A673 (cell line): ENCODE results near the gene COL4A6. TPM values are rescaled to one million over a fixed set of nuclear protein-coding genes. Genes with fewer than 3 reads are reported as not detected.

Source experiments
- BruUV-seq: library from RNA; stranded (reverse); fragments of 400-500 nt; replicated peaks from 2 replicates; lab custom pipeline; 2021; lab: Mats Ljungman, UMichigan
- CTCF ChIA-PET: fragments of 300-600 bp; sonication (Branson Sonifier 250); formaldehyde crosslinking; loops from one replicate; lab custom pipeline; 2022; ENCODE audit warnings: antibody characterized with exemption; lab: Charles Lee
- POLR2A ChIA-PET: fragments of 300-600 bp; sonication (Branson Sonifier 250); formaldehyde crosslinking; loops from one replicate; lab custom pipeline; 2022; ENCODE audit warnings: antibody characterized with exemption; ENCODE audit not compliant: low non-redundant PET; lab: Charles Lee
- DNase-seq: peaks from one replicate; pipeline ENCODE4 v3.0.0-alpha.2; 2015; ENCODE audit warnings: low spot score
- H3K27ac ChIP-seq: fragments of 200-600 bp; sonication (generic); 2 replicates; pipeline ENCODE4 v1.5.1; 2016; ENCODE audit warnings: mixed run types, low read depth, mild to moderate bottlenecking, mixed read lengths, antibody characterized with exemption, low read length; ENCODE audit not compliant: poor library complexity, severe bottlenecking
- H3K27me3 ChIP-seq: fragments of 200-600 bp; sonication (generic); replicated peaks from 2 replicates; pipeline ENCODE4 v1.6.1; 2017; ENCODE audit warnings: mixed run types, low read depth, mild to moderate bottlenecking, mixed read lengths, antibody characterized with exemption, low read length; ENCODE audit not compliant: insufficient read depth, poor library complexity
- H3K36me3 ChIP-seq: fragments of 200-600 bp; sonication (generic); 2 replicates; pipeline ENCODE4 v1.6.1; 2016; ENCODE audit warnings: mixed run types, mild to moderate bottlenecking, mixed read lengths, antibody characterized with exemption, low read length; ENCODE audit not compliant: insufficient read depth, poor library complexity, severe bottlenecking
- H3K4me1 ChIP-seq: fragments of 200-600 bp; sonication (generic); 2 replicates; pipeline ENCODE4 v1.6.1; 2017; ENCODE audit warnings: mixed run types, mild to moderate bottlenecking, mixed read lengths, antibody characterized with exemption, low read length; ENCODE audit not compliant: insufficient read depth, poor library complexity, severe bottlenecking
- H3K4me3 ChIP-seq: fragments of 200-600 bp; sonication (generic); 2 replicates; pipeline ENCODE4 v1.5.1; 2016; ENCODE audit warnings: low read depth, mixed run types, mild to moderate bottlenecking, mixed read lengths, low read length; ENCODE audit not compliant: poor library complexity, severe bottlenecking
- H3K9me3 ChIP-seq: fragments of 200-600 bp; sonication (generic); 2 replicates; pipeline ENCODE4 v1.6.1; 2016; ENCODE audit warnings: mixed run types, low read depth, mild to moderate bottlenecking, mixed read lengths, antibody characterized with exemption, low read length; ENCODE audit not compliant: poor library complexity, severe bottlenecking
- CTCF ChIP-seq: fragments of 300-800, 200-600 bp; sonication (generic); conservative IDR thresholded peaks from 2 replicates; pipeline ENCODE4 v1.5.1; 2017; ENCODE audit warnings: low read depth, mild to moderate bottlenecking, antibody characterized with exemption, low read length, moderate library complexity, mixed read lengths
- EZH2 ChIP-seq: fragments of 200-600 bp; sonication (generic); IDR thresholded peaks from 2 replicates; pipeline ENCODE4 v1.6.1; 2017; ENCODE audit warnings: borderline replicate concordance, low read depth, mild to moderate bottlenecking, mixed read lengths, antibody characterized with exemption, low read length; ENCODE audit not compliant: poor library complexity, severe bottlenecking
- intact Hi-C: fragments of 100-400 bp; cut with micrococcal nuclease; formaldehyde crosslinking; loops from one replicate; pipeline ENCODE4 v1.10.0; 2022; ENCODE audit not compliant: unreplicated experiment
- total RNA-seq: library from RNA; stranded (reverse); gene quantifications from 2 replicates; pipeline ENCODE4 v1.2.3, GENCODE V29; 2021

COL4A6 gene
- total RNA-seq, 1 experiment from 2014 or later = not detected

GRCh38 chrX:108285356-108285755 is 152.9 kb downstream of the COL4A6 start:
- BruUV-seq = no TSS peak
- H3K27ac ChIP-seq = no peak overlapping the region
- H3K4me3 ChIP-seq = no peak overlapping the region
- H3K36me3 ChIP-seq = no peaks in the 10 kb centered on the region
- ChIA-PET CTCF (interaction anchor here (1.2 kb wide), 1 partner anchor 61 kb away, joined by 3 read pairs; no protein-coding TSS in a partner anchor), POLR2A (no interaction called here)
- H3K4me1 ChIP-seq = no peaks in the 10 kb centered on the region
- no peak for TF ChIP-seq EZH2
- no peak for TF ChIP-seq CTCF
- no peak for DNase-seq
- H3K9me3 ChIP-seq = no peaks in the 10 kb centered on the region
- peaks cover 44% of the 10 kb centered on the region for H3K27me3 ChIP-seq
- intact Hi-C loops = no loop called here

GRCh38 chrX:108275732-108276131 is 162.5 kb downstream of the COL4A6 start:
- Histone ChIP-seq H3K4me1 (no peaks in the 10 kb centered on the region), H3K27me3 (no peaks in the 10 kb centered on the region), H3K27ac (no peak overlapping the region), H3K36me3 (no peaks in the 10 kb centered on the region), H3K4me3 (no peak overlapping the region), H3K9me3 (no peaks in the 10 kb centered on the region)
- ChIA-PET POLR2A (no interaction called here), CTCF (no interaction called here)
- no TSS peak for BruUV-seq
- no peak for TF ChIP-seq CTCF
- TF ChIP-seq EZH2 = no peak
- DNase-seq = no peak
- intact Hi-C loops = no loop called here

GRCh38 chrX:108271397-108271787 is 166.8 kb downstream of the COL4A6 start:
- Histone ChIP-seq H3K36me3 (no peaks in the 10 kb centered on the region), H3K27ac (no peak overlapping the region), H3K4me3 (no peak overlapping the region), H3K9me3 (no peaks in the 10 kb centered on the region), H3K27me3 (peaks cover 1% of the 10 kb centered on the region), H3K4me1 (no peaks in the 10 kb centered on the region)
- intact Hi-C loops = no loop called here
- CTCF ChIA-PET = no interaction called here
- no TSS peak for BruUV-seq
- POLR2A ChIA-PET = no interaction called here
- TF ChIP-seq CTCF = no peak
- TF ChIP-seq EZH2 = no peak
- no peak for DNase-seq
